ENCODE data around the gene RTN4RL2.

The RTN4RL2 gene

GRCh38 chr11:57424137-57424791 lies 36.1 kb upstream of the RTN4RL2 start:
- Histone ChIP-seq H3F3A (ENCODE audit: control insufficient read depth, insufficient read depth) (no peaks in the 10 kb centered on the region), H3K4me1 (ENCODE audit: control insufficient read depth, low read length) (peaks cover 52% of the 10 kb centered on the region), H4K20me1 (ENCODE audit: control insufficient read depth, insufficient read depth, low read depth, low read length) (peaks cover 10% of the 10 kb centered on the region), H3K4me3 (ENCODE audit: low read length) (peak overlapping the region; percentile 81), H3K27me3 (ENCODE audit: control insufficient read depth, low read length) (no peaks in the 10 kb centered on the region), H3K36me3 (ENCODE audit: control insufficient read depth, low read length) (peaks cover 75% of the 10 kb centered on the region), H3K79me2 (ENCODE audit: control insufficient read depth, low read length) (peaks cover 74% of the 10 kb centered on the region), H3K4me2 (ENCODE audit: low read length) (peak overlapping the region; percentile 100), H3K9me3 (ENCODE audit: control insufficient read depth, insufficient read depth, low read length) (no peaks in the 10 kb centered on the region), H3K9me2 (replicated peaks; ENCODE audit: control insufficient read depth, low read length) (no peaks in the 10 kb centered on the region), H3K27ac (ENCODE audit: low read depth, low read length) (peak overlapping the region; percentile 76)
- TF ChIP-seq CTCF (IDR thresholded peaks at IDR 0.05; ENCODE audit: low read depth, low read length, poor library complexity, severe bottlenecking): no peak

- peaks cover 68% of the 10 kb centered on the region for H3K36me3 ChIP-seq (ENCODE audit: control insufficient read depth, low read length)
These were observed 35.4 kb upstream of the RTN4RL2 start for GRCh38 chr11:57424792-57425564.

GRCh38 chr11:57425565-57426438 lies 34.5 kb upstream of the RTN4RL2 start:
- Histone ChIP-seq H4K20me1 (ENCODE audit: control insufficient read depth, insufficient read depth, low read depth, low read length) (peaks cover 10% of the 10 kb centered on the region), H3K4me2 (ENCODE audit: low read length) (peak overlapping the region; percentile 100), H3K27ac (ENCODE audit: low read depth, low read length) (peak overlapping the region; percentile 76), H3K9me2 (replicated peaks; ENCODE audit: control insufficient read depth, low read length) (no peaks in the 10 kb centered on the region), H3K4me3 (ENCODE audit: low read length) (peak overlapping the region; percentile 81), H3K79me2 (ENCODE audit: control insufficient read depth, low read length) (peaks cover 61% of the 10 kb centered on the region), H3K27me3 (ENCODE audit: control insufficient read depth, low read length) (no peaks in the 10 kb centered on the region), H3K36me3 (ENCODE audit: control insufficient read depth, low read length) (peaks cover 59% of the 10 kb centered on the region), H3K9me3 (ENCODE audit: control insufficient read depth, insufficient read depth, low read length) (no peaks in the 10 kb centered on the region), H3K4me1 (ENCODE audit: control insufficient read depth, low read length) (peaks cover 52% of the 10 kb centered on the region), H3F3A (ENCODE audit: control insufficient read depth, insufficient read depth) (no peaks in the 10 kb centered on the region)
- TF ChIP-seq CTCF (IDR thresholded peaks at IDR 0.05; ENCODE audit: low read depth, low read length, poor library complexity, severe bottlenecking) (no peak), EZH2phosphoT487 (IDR thresholded peaks at IDR 0.05; ENCODE audit: borderline replicate concordance, low read length) (no peak)

More at GRCh38 chr11:57424792-57425564, 35.4 kb upstream of the RTN4RL2 start:
- H3K27me3 ChIP-seq (ENCODE audit: control insufficient read depth, low read length): no peaks in the 10 kb centered on the region
- peak overlapping the region; percentile 100 for H3K4me2 ChIP-seq (ENCODE audit: low read length)
- H3K4me1 ChIP-seq (ENCODE audit: control insufficient read depth, low read length): peaks cover 52% of the 10 kb centered on the region
- no peaks in the 10 kb centered on the region for H3K9me2 ChIP-seq (replicated peaks; ENCODE audit: control insufficient read depth, low read length)
- no peaks in the 10 kb centered on the region for H3K9me3 ChIP-seq (ENCODE audit: control insufficient read depth, insufficient read depth, low read length)
- peaks cover 69% of the 10 kb centered on the region for H3K79me2 ChIP-seq (ENCODE audit: control insufficient read depth, low read length)
- H3F3A ChIP-seq (ENCODE audit: control insufficient read depth, insufficient read depth): no peaks in the 10 kb centered on the region
- peak overlapping the region; percentile 81 for H3K4me3 ChIP-seq (ENCODE audit: low read length)
- TF ChIP-seq EZH2phosphoT487 (IDR thresholded peaks at IDR 0.05; ENCODE audit: borderline replicate concordance, low read length): no peak
- no peak for TF ChIP-seq CTCF (IDR thresholded peaks at IDR 0.05; ENCODE audit: low read depth, low read length, poor library complexity, severe bottlenecking)
- H4K20me1 ChIP-seq (ENCODE audit: control insufficient read depth, insufficient read depth, low read depth, low read length): peaks cover 10% of the 10 kb centered on the region
- peak overlapping the region; percentile 76 for H3K27ac ChIP-seq (ENCODE audit: low read depth, low read length)

Data from DOHH2 (cell line).